ENCODE measurements around the gene CHAT. TPM values are rescaled to one million over a fixed set of nuclear protein-coding genes. Genes with fewer than 3 reads are reported as not detected.

Gene CHAT
- not detected in 5 replicates for total RNA-seq (2022; extraction: Qiagen RNA extraction)

GRCh38 chr10:49613882-49614241, at the start of gene CHAT:
CHAT (plus strand) TSS chr10:49614037; CDS start chr10:49614190, 153 bp downstream.

GRCh38 chr10:49610114-49610457, 3.8 kb upstream of the CHAT start, which contains the start of gene SLC18A3:
SLC18A3 (plus strand) TSS chr10:49610310; CDS start chr10:49610741, 431 bp downstream.

GRCh38 chr10:49679480-49679893, 65.7 kb downstream of the CHAT start, which contains the start of gene C10orf53:
C10orf53 (plus strand) TSS chr10:49679651; CDS start chr10:49679698, 47 bp downstream.

Other genes starting within 250 kb of the CHAT start
- gene DRGX, start 217.9 kb upstream of the CHAT start, total RNA-seq (2022; extraction: Qiagen RNA extraction) = 0.02 to 0.03 TPM in 2 of 5 replicates, not detected in the others
- 4.5 to 7.1 TPM (median 6.4 TPM) in 5 replicates for gene ERCC6, start 74.9 kb upstream of the CHAT start, total RNA-seq (2022; extraction: Qiagen RNA extraction)
- not detected in 5 replicates for gene SLC18A3, start 3.7 kb upstream of the CHAT start, total RNA-seq (2022; extraction: Qiagen RNA extraction)
- gene C10orf53, start 65.6 kb downstream of the CHAT start, total RNA-seq (2022; extraction: Qiagen RNA extraction) = not detected in 5 replicates
- 0.46 to 0.59 TPM (median 0.47 TPM) in 5 replicates for gene OGDHL, start 148.3 kb downstream of the CHAT start, total RNA-seq (2022; extraction: Qiagen RNA extraction)